Urothelium cell line (cell line): Measurements from ENCODE around the gene GANC.
A peak's percentile ranks its signal among the peaks of the same experiment; 100 is the strongest.

Experiments
- DNase-seq: peaks from one replicate; pipeline ENCODE4 v3.0.0; 2011; ENCODE audit warnings: low spot score, mixed read lengths
- FAIRE-seq: peaks from 2 replicates; lab custom pipeline; 2011; peaks lifted over from hg19 to GRCh38; lab: Jason Lieb, UNC

GANC gene

GRCh38 chr15:42373936-42374335 lies 100.9 kb downstream of the GANC start:
- DNase-seq: no peak
- no peak for FAIRE-seq

GRCh38 chr15:42374810-42375209 lies 101.8 kb downstream of the GANC start:
- DNase-seq: no peak
- FAIRE-seq: no peak

- DNase-seq (no peak), FAIRE-seq (no peak)
These were observed 102.3 kb downstream of the GANC start for GRCh38 chr15:42375252-42375651.

GRCh38 chr15:42375941-42376340 lies 102.9 kb downstream of the GANC start:
- DNase-seq (no peak), FAIRE-seq (no peak)

GRCh38 chr15:42378011-42378410 lies 105.0 kb downstream of the GANC start:
- FAIRE-seq (no peak), DNase-seq (no peak)

- FAIRE-seq: no peak
- no peak for DNase-seq
These were observed 111.6 kb downstream of the GANC start for GRCh38 chr15:42384597-42384996.

- no peak for FAIRE-seq
- peak; percentile 42 for DNase-seq
These were observed 112.4 kb downstream of the GANC start for GRCh38 chr15:42385206-42385979.

GRCh38 chr15:42385980-42386700 lies 113.1 kb downstream of the GANC start:
- DNase-seq (no peak), FAIRE-seq (no peak)

GRCh38 chr15:42387603-42388002 lies 114.6 kb downstream of the GANC start:
- no peak for DNase-seq
- FAIRE-seq: no peak

- FAIRE-seq (no peak), DNase-seq (no peak)
These were observed 119.5 kb downstream of the GANC start for GRCh38 chr15:42392309-42393024.

- no peak for DNase-seq
- no peak for FAIRE-seq
These were observed 121.1 kb downstream of the GANC start for GRCh38 chr15:42394106-42394505.

- no peak for FAIRE-seq
These were observed 122.8 kb downstream of the GANC start for GRCh38 chr15:42395838-42396237.

GRCh38 chr15:42401544-42402454 lies 128.8 kb downstream of the GANC start:
- DNase-seq (no peak), FAIRE-seq (peak; percentile 83)

More at GRCh38 chr15:42395838-42396237, 122.8 kb downstream of the GANC start:
- no peak for DNase-seq

GRCh38 chr15:42402455-42403205 lies 129.6 kb downstream of the GANC start:
- DNase-seq: no peak
- FAIRE-seq: no peak

GRCh38 chr15:42403389-42403788 lies 130.4 kb downstream of the GANC start:
- FAIRE-seq: no peak

GRCh38 chr15:42404461-42405235 lies 131.6 kb downstream of the GANC start:
- FAIRE-seq (no peak), DNase-seq (no peak)

More at GRCh38 chr15:42403389-42403788, 130.4 kb downstream of the GANC start:
- DNase-seq: no peak

- DNase-seq (no peak), FAIRE-seq (no peak)
These were observed 133.0 kb downstream of the GANC start for GRCh38 chr15:42405863-42406482.
